ENCODE data around the gene POLE. TPM values are rescaled to one million over a fixed set of nuclear protein-coding genes. Genes with fewer than 3 reads are reported as not detected.

Gene POLE
- total and polyA plus RNA-seq, 4 donors = 7.6 to 39.2 (median 19.7) TPM

DNA sequence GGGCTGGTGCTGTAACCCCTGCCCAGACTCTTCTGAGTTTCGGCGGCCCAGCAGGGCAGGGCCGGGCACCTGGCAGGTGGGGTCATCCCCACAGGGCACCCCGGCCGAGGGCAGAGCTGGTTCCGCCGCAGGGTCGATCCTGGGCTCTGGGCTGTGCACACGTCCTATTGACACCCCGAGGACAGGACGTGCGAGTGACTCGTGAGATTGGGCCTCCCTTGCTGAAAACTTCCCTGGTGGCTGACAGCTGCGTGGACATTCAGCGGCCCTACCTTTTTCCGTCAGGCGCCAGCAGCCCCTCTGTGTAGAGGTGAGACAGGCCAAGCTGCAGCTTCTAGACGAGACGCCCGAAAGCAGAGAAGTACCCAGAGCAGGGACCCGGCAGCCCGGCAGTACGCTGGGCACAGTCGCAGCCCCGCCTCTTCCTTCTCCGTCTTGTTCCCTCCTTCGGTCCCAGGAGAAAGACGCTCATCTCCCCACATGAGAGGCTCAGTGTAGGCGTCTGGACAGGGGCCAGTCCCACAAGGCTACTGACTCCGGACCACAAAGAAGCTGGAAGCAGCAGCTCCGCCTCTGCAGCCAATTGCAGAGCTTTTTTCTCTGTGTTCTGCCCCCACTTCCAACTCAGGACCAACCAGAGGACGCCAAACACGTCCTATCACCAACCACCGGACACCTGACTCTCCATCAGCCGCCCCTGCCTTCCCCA is 76.9 kb downstream of the POLE start, which contains the start of gene LRCOL1:
Gene LRCOL1, minus strand, starts transcription at position 532 of the 709 bp plus-strand sequence. CDS start 4,331 bp downstream, outside the sequence.
- Histone ChIP-seq H3K36me3 (ENCODE audit: control insufficient read depth in 4 of 4, insufficient read depth in 3 of 4, low read depth in 1 of 4, low read length in 3 of 4) (no peaks in the 10 kb centered on the region), H3K4me3 (ENCODE audit: low read depth in 1 of 3, low read length in 3 of 3) (no peak within 1 kb of the TSS), H3K4me1 (ENCODE audit: control insufficient read depth in 4 of 4, insufficient read depth in 4 of 4, low read length in 3 of 4) (peaks cover 14 to 47% (median 25%) of the 10 kb centered on the region in 4 donors), H3K9me3 (ENCODE audit: control insufficient read depth in 4 of 4, low read length in 3 of 4) (no peaks in the 10 kb centered on the region), H3K27ac (ENCODE audit: low read depth in 1 of 2, low read length in 2 of 2) (peak within 1 kb of the TSS; percentile 96 to 99), H3K27me3 (ENCODE audit: control insufficient read depth in 4 of 4, insufficient read depth in 4 of 4, low read length in 3 of 4) (no peaks in the 10 kb centered on the region), H3K9ac (ENCODE audit: low read depth in 1 of 2, low read length in 2 of 2) (no peak within 1 kb of the TSS)
- 69% methylated on average over 35 of the region's 35 CpGs for WGBS
- DNase-seq (ENCODE audit: low spot score) = no peak
- TF ChIP-seq EGR1 (IDR thresholded peaks at IDR 0.05; ENCODE audit: low read depth in 2 of 2) = no peak
- no peak for TF ChIP-seq TAF1 (conservative IDR thresholded peaks at IDR 0.05)
- no peak for TF ChIP-seq RAD21 (IDR thresholded peaks at IDR 0.05)
- TF ChIP-seq HNF4G (IDR thresholded peaks at IDR 0.05) = no peak
- TF ChIP-seq YY1 (IDR thresholded peaks at IDR 0.05) = no peak
- TF ChIP-seq, protein P1, sequence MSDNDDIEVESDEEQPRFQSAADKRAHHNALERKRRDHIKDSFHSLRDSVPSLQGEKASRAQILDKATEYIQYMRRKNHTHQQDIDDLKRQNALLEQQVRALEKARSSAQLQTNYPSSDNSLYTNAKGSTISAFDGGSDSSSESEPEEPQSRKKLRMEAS (IDR thresholded peaks at IDR 0.05) = no peak
- TF ChIP-seq RXRA (IDR thresholded peaks at IDR 0.05) = no peak
- TF ChIP-seq, protein P2, sequence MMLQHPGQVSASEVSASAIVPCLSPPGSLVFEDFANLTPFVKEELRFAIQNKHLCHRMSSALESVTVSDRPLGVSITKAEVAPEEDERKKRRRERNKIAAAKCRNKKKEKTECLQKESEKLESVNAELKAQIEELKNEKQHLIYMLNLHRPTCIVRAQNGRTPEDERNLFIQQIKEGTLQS (IDR thresholded peaks at IDR 0.05) = no peak
- TF ChIP-seq, protein P3, sequence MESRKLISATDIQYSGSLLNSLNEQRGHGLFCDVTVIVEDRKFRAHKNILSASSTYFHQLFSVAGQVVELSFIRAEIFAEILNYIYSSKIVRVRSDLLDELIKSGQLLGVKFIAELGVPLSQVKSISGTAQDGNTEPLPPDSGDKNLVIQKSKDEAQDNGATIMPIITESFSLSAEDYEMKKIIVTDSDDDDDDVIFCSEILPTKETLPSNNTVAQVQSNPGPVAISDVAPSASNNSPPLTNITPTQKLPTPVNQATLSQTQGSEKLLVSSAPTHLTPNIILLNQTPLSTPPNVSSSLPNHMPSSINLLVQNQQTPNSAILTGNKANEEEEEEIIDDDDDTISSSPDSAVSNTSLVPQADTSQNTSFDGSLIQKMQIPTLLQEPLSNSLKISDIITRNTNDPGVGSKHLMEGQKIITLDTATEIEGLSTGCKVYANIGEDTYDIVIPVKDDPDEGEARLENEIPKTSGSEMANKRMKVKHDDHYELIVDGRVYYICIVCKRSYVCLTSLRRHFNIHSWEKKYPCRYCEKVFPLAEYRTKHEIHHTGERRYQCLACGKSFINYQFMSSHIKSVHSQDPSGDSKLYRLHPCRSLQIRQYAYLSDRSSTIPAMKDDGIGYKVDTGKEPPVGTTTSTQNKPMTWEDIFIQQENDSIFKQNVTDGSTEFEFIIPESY (IDR thresholded peaks at IDR 0.05) = no peak
- TF ChIP-seq HNF4A (conservative IDR thresholded peaks at IDR 0.05) = no peak
- no peak for TF ChIP-seq GABPA (IDR thresholded peaks at IDR 0.05 in 1 of 2, conservative IDR thresholded peaks at IDR 0.05 in 1 of 2)

DNA sequence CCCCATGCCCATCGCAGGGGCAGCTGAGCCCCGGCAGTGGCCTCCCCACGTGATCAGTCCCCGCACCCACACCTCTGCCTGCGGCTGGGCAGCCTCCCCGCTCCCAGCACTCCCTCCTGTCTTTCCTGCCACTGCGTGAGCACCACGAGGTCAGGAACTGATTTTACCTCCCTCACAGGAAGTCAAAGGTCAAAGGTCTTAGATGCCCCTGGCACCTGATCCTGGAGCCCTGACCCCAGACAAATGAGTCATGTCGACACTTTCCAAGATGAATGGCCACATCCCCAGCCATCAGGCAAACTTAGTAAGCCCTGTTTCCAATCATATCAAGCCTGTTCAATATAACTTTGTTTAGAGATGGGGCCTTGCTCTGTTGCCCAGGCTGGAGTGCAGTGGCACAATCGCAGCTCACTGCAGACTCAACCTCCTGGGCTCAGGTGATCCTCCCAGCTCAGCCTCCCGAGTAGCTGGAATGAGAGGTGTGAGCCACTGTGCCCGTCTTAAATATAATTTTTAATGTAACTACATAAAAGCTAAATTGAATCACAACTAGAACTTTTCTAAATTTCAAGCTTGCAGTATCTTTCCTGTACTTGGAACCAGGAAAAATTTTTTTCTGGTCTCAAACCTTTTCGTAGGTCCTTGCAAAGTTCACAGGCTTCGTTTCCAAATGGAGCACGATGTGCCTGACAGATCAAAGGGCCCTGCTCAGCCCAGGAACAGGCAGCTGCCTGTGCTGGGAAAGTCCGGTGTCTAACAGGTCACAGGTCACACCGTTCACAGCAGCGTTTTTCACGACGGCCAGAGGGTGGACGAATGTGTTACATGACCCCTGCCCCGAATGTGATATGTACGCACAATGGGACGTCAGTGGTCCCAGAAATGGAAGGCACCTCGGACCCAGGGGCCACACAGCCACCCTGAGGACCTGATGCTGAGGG is 78.6 kb downstream of the POLE start:
- Histone ChIP-seq H3K27ac (ENCODE audit: low read depth in 1 of 2, low read length in 2 of 2) (peak overlapping the region; percentile 96 to 99), H3K9ac (ENCODE audit: low read depth in 1 of 2, low read length in 2 of 2) (peak overlapping the region in 1 of 2 donors; percentile 84), H3K36me3 (ENCODE audit: control insufficient read depth in 4 of 4, insufficient read depth in 3 of 4, low read depth in 1 of 4, low read length in 3 of 4) (no peaks in the 10 kb centered on the region), H3K4me3 (ENCODE audit: low read depth in 1 of 3, low read length in 3 of 3) (no peak overlapping the region), H3K27me3 (ENCODE audit: control insufficient read depth in 4 of 4, insufficient read depth in 4 of 4, low read length in 3 of 4) (no peaks in the 10 kb centered on the region), H3K9me3 (ENCODE audit: control insufficient read depth in 4 of 4, low read length in 3 of 4) (no peaks in the 10 kb centered on the region), H3K4me1 (ENCODE audit: control insufficient read depth in 4 of 4, insufficient read depth in 4 of 4, low read length in 3 of 4) (peaks cover 10 to 56% (median 30%) of the 10 kb centered on the region in 4 donors)
- no peak for DNase-seq (ENCODE audit: low spot score)
- 21% methylated on average over 25 of the region's 25 CpGs for WGBS
- TF ChIP-seq YY1 (IDR thresholded peaks at IDR 0.05) = peak; percentile 70
- peak; percentile 93 for TF ChIP-seq RXRA (IDR thresholded peaks at IDR 0.05)
- TF ChIP-seq, protein P3 (IDR thresholded peaks at IDR 0.05) = peak; percentile 44
- TF ChIP-seq SP1 (IDR thresholded peaks at IDR 0.05) = peak; percentile 95
- TF ChIP-seq JUND (IDR thresholded peaks at IDR 0.05) = peak; percentile 89
- peak; percentile 35 for TF ChIP-seq FOXA1 (IDR thresholded peaks at IDR 0.05)
- peak; percentile 22 for TF ChIP-seq HNF4G (IDR thresholded peaks at IDR 0.05)
- TF ChIP-seq, protein P1 (IDR thresholded peaks at IDR 0.05) = peak; percentile 80
- peak; percentile 44 for TF ChIP-seq FOXA2 (IDR thresholded peaks at IDR 0.05)
- no peak for TF ChIP-seq TAF1 (conservative IDR thresholded peaks at IDR 0.05)
- no peak for TF ChIP-seq CTCF (IDR thresholded peaks at IDR 0.05; ENCODE audit: low read depth, low read length, missing input control)
- TF ChIP-seq RAD21 (IDR thresholded peaks at IDR 0.05) = peak in 1 of 2 donors; percentile 33
- peak in 1 of 2 donors; percentile 57 for TF ChIP-seq GABPA (IDR thresholded peaks at IDR 0.05 in 1 of 2, conservative IDR thresholded peaks at IDR 0.05 in 1 of 2)
- peak in 1 of 2 donors; percentile 45 for TF ChIP-seq EGR1 (IDR thresholded peaks at IDR 0.05; ENCODE audit: low read depth in 2 of 2)
- TF ChIP-seq HNF4A (conservative IDR thresholded peaks at IDR 0.05) = peak; percentile 81 to 86
- TF ChIP-seq, protein P4, sequence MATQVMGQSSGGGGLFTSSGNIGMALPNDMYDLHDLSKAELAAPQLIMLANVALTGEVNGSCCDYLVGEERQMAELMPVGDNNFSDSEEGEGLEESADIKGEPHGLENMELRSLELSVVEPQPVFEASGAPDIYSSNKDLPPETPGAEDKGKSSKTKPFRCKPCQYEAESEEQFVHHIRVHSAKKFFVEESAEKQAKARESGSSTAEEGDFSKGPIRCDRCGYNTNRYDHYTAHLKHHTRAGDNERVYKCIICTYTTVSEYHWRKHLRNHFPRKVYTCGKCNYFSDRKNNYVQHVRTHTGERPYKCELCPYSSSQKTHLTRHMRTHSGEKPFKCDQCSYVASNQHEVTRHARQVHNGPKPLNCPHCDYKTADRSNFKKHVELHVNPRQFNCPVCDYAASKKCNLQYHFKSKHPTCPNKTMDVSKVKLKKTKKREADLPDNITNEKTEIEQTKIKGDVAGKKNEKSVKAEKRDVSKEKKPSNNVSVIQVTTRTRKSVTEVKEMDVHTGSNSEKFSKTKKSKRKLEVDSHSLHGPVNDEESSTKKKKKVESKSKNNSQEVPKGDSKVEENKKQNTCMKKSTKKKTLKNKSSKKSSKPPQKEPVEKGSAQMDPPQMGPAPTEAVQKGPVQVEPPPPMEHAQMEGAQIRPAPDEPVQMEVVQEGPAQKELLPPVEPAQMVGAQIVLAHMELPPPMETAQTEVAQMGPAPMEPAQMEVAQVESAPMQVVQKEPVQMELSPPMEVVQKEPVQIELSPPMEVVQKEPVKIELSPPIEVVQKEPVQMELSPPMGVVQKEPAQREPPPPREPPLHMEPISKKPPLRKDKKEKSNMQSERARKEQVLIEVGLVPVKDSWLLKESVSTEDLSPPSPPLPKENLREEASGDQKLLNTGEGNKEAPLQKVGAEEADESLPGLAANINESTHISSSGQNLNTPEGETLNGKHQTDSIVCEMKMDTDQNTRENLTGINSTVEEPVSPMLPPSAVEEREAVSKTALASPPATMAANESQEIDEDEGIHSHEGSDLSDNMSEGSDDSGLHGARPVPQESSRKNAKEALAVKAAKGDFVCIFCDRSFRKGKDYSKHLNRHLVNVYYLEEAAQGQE (IDR thresholded peaks at IDR 0.05) = peak; percentile 57
